Activated B cell treated with CpG ODN at 0.5 μM for 24 hours (primary cell): ENCODE measurements around the gene FER. TPM values are rescaled to one million over a fixed set of nuclear protein-coding genes. Genes with fewer than 3 reads are reported as not detected.
"Not testable (repeated sequence)": the region's sequence is repeated elsewhere in the genome, so short reads cannot be mapped to it uniquely, and the experiment has no call there.

Experiments used
- ATAC-seq: fragments of 200-7000 bp; cut with Tn5 transposase; one replicate; pipeline ENCODE4 v1.10.0; 2021; ENCODE audit warnings: low read depth, mild to moderate bottlenecking, moderate library complexity
- CTCF ChIA-PET: fragments of 350-600 bp; sonication (Branson Sonifier 250); formaldehyde crosslinking; loops from one replicate; lab custom pipeline; 2021; ENCODE audit warnings: antibody characterized with exemption; lab: Charles Lee
- POLR2A ChIA-PET: fragments of 350-600 bp; sonication (Branson Sonifier 250); formaldehyde crosslinking; loops from one replicate; lab custom pipeline; 2021; ENCODE audit warnings: antibody characterized with exemption; lab: Charles Lee
- DNase-seq: peaks from one replicate; pipeline ENCODE4 v3.0.0; 2022
- H3K27ac Mint-ChIP-seq: one replicate; pipeline ENCODE4 v1.8.0; 2020; ENCODE audit warnings: mixed read lengths
- H3K27me3 Mint-ChIP-seq: one replicate; pipeline ENCODE4 v1.8.0; 2021; ENCODE audit warnings: mixed read lengths
- H3K36me3 Mint-ChIP-seq: one replicate; pipeline ENCODE4 v1.8.0; 2021; ENCODE audit warnings: low read depth, mixed read lengths
- H3K4me1 Mint-ChIP-seq: one replicate; pipeline ENCODE4 v1.8.0; 2021; ENCODE audit warnings: mixed read lengths
- H3K4me3 Mint-ChIP-seq: one replicate; pipeline ENCODE4 v1.8.0; 2020; ENCODE audit warnings: mild to moderate bottlenecking, mixed read lengths
- H3K9me3 Mint-ChIP-seq: one replicate; pipeline ENCODE4 v1.8.0; 2020; ENCODE audit warnings: mixed read lengths
- CTCF ChIP-seq: fragments of 200-600 bp; IDR thresholded peaks from one replicate; pipeline ENCODE4 v1.8.0; 2022; ENCODE audit warnings: antibody characterized with exemption, mild to moderate bottlenecking
- intact Hi-C: fragments of 100-400 bp; cut with micrococcal nuclease; formaldehyde crosslinking; loops from one replicate; pipeline ENCODE4 v1.15.1; 2024
- total RNA-seq: library from RNA; stranded (reverse); gene quantifications from 2 replicates; pipeline ENCODE4 v1.2.3, GENCODE V29; 2022

The FER gene
- total RNA-seq, 1 donor from 2014 or later: 17.3 TPM

- H3K27ac Mint-ChIP-seq: no peak overlapping the region
- no peak for TF ChIP-seq CTCF
- H3K4me3 Mint-ChIP-seq: no peak overlapping the region
- H3K27me3 Mint-ChIP-seq: no peaks in the 10 kb centered on the region
- peak; percentile 28 for ATAC-seq
- intact Hi-C loops: no loop called here
- ChIA-PET POLR2A (no interaction called here), CTCF (no interaction called here)
- H3K9me3 Mint-ChIP-seq: no peaks in the 10 kb centered on the region
- no peak for DNase-seq
- H3K4me1 Mint-ChIP-seq: no peaks in the 10 kb centered on the region
- H3K36me3 Mint-ChIP-seq: peaks cover 3% of the 10 kb centered on the region
Measured at GRCh38 chr5:109041317-109041716, 293.6 kb downstream of the FER start.

GRCh38 chr5:109045710-109046109, 298.0 kb downstream of the FER start:
- Mint-ChIP-seq H3K36me3 (peaks cover 5% of the 10 kb centered on the region), H3K27me3 (no peaks in the 10 kb centered on the region), H3K4me1 (no peaks in the 10 kb centered on the region), H3K9me3 (no peaks in the 10 kb centered on the region), H3K27ac (no peak overlapping the region), H3K4me3 (no peak overlapping the region)
- no peak for TF ChIP-seq CTCF
- no peak for ATAC-seq
- intact Hi-C loops: no loop called here
- ChIA-PET POLR2A (no interaction called here), CTCF (no interaction called here)
- DNase-seq: no peak

- no peak overlapping the region for H3K4me3 Mint-ChIP-seq
- ChIA-PET CTCF (no interaction called here), POLR2A (no interaction called here)
- no peak for TF ChIP-seq CTCF
- no peaks in the 10 kb centered on the region for H3K27me3 Mint-ChIP-seq
- peaks cover 17% of the 10 kb centered on the region for H3K36me3 Mint-ChIP-seq
- H3K4me1 Mint-ChIP-seq: peaks cover 9% of the 10 kb centered on the region
- DNase-seq (no peak), ATAC-seq (no peak)
- H3K27ac Mint-ChIP-seq: no peak overlapping the region
- H3K9me3 Mint-ChIP-seq: no peaks in the 10 kb centered on the region
- intact Hi-C loops: no loop called here
Measured at GRCh38 chr5:109049565-109049964, 301.9 kb downstream of the FER start.

GRCh38 chr5:109050321-109050720, 302.6 kb downstream of the FER start:
- peaks cover 17% of the 10 kb centered on the region for H3K36me3 Mint-ChIP-seq
- ATAC-seq, H3K4me3 Mint-ChIP-seq, H3K4me1 Mint-ChIP-seq, H3K27me3 Mint-ChIP-seq, H3K27ac Mint-ChIP-seq, H3K9me3 Mint-ChIP-seq, POLR2A ChIA-PET, CTCF ChIA-PET, DNase-seq: not testable (repeated sequence)
- intact Hi-C loops: loop anchor here (5.0 kb wide), 1 partner anchor 112 kb away; no protein-coding TSS in a partner anchor

- POLR2A ChIA-PET, CTCF ChIA-PET, H3K4me1 Mint-ChIP-seq, H3K9me3 Mint-ChIP-seq, ATAC-seq, H3K4me3 Mint-ChIP-seq, DNase-seq, H3K27ac Mint-ChIP-seq, H3K27me3 Mint-ChIP-seq: not testable (repeated sequence)
- H3K36me3 Mint-ChIP-seq: peaks cover 11% of the 10 kb centered on the region
- intact Hi-C loops: loop anchor here (5.0 kb wide), 1 partner anchor 110 kb away; no protein-coding TSS in a partner anchor
Measured at GRCh38 chr5:109052216-109052615, 304.5 kb downstream of the FER start.

- H3K27me3 Mint-ChIP-seq: no peaks in the 10 kb centered on the region
- ChIA-PET POLR2A (no interaction called here), CTCF (no interaction called here)
- TF ChIP-seq CTCF: no peak
- H3K27ac Mint-ChIP-seq: peak overlapping the region; percentile 24
- ATAC-seq (peak; percentile 65), DNase-seq (no peak)
- peaks cover 13% of the 10 kb centered on the region for H3K36me3 Mint-ChIP-seq
- H3K9me3 Mint-ChIP-seq: no peaks in the 10 kb centered on the region
- H3K4me3 Mint-ChIP-seq: peak overlapping the region; percentile 12
- peaks cover 9% of the 10 kb centered on the region for H3K4me1 Mint-ChIP-seq
- intact Hi-C loops: loop anchor here (5.0 kb wide), 1 partner anchor 108 kb away; no protein-coding TSS in a partner anchor
Measured at GRCh38 chr5:109053995-109054417, 306.3 kb downstream of the FER start.
